ENCODE measurements around the gene DLG2. TPM values are rescaled to one million over a fixed set of nuclear protein-coding genes. Genes with fewer than 3 reads are reported as not detected.

DLG2 gene
- total and polyA plus RNA-seq, 9 of the 15 experiments (the other 6 are each of a cell fraction or from before 2014, with no cell fraction given): 0.52 to 1.6 (median 0.95) TPM

DNA sequence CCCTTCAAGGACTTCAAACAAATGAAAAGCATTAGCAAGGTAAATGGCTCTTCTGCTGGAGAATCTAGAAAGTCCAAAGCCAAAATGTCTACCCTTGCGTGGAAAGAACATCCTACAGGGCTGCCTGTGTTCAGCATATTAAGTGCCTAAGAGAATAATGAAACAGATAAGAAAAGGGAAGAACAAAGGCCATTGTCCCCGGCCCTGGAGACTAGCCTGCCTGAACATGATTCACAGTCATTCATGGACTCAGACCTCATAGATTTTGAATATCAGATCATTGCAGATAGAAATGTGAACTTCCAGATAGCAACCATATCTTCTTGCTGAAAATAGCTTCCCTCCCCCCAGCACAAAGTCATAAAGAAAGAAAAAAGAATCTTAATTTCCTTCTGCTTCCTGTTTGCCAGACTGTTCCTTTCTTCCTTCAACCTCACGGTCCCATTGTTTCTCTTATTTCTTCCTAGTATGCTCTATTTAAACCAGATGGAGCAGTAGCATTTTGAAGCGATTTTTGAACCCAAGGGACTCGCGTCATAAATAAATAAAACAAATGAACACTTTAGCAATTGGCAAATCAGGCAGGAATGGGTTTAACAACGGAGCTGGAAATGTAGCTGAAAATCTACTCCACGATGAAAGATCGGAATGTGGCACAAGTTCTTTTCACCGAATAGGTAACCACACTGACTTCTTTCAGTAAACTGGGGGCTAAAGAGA lies 1932.8 kb downstream of the DLG2 start (continued):
- TF ChIP-seq ZNF280B (CRISPR knock-in tag; IDR thresholded peaks at IDR 0.05) (no peak), CHD4 (IDR thresholded peaks at IDR 0.05; ENCODE audit: insufficient read depth, insufficient replicate concordance, low read depth, low read length, poor library complexity, severe bottlenecking) (no peak), ZNF444 (CRISPR knock-in tag; IDR thresholded peaks at IDR 0.05) (no peak), ADNP (tag; IDR thresholded peaks at IDR 0.05) (no peak), TARDBP (IDR thresholded peaks at IDR 0.05) (no peak), CBX1 (IDR thresholded peaks at IDR 0.05; ENCODE audit: low read depth) (no peak)
- TF ChIP-seq, protein P1, sequence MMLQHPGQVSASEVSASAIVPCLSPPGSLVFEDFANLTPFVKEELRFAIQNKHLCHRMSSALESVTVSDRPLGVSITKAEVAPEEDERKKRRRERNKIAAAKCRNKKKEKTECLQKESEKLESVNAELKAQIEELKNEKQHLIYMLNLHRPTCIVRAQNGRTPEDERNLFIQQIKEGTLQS (IDR thresholded peaks at IDR 0.05): no peak
- TF ChIP-seq, protein P1 (CRISPR knock-in tag; conservative IDR thresholded peaks at IDR 0.05): no peak

All from K562 (cell line).